SK-N-SH treated with all-trans-retinoic acid at 6 μM for 48 hours (cell line): ENCODE measurements around the gene LSM4.

ENCODE experiments used
- ATAC-seq: fragments of 200-7000 bp; cut with Tn5 transposase; 3 replicates; pipeline ENCODE4 v1.9.1; 2020; ENCODE audit warnings: mild to moderate bottlenecking, moderate library complexity
- ARNTL ChIP-seq: fragments of 450-650 bp; formaldehyde crosslinking; IDR thresholded peaks from 2 replicates; pipeline ENCODE4 v1.5.0; 2020; ENCODE audit warnings: low read depth, mild to moderate bottlenecking, moderate library complexity, borderline replicate concordance
- BACH2 ChIP-seq: fragments of 250-450 bp; sonication (Bioruptor Pico); IDR thresholded peaks from 2 replicates; pipeline ENCODE4 v1.9.0; 2021; ENCODE audit warnings: mild to moderate bottlenecking, borderline replicate concordance
- CREB5 ChIP-seq: fragments of 250-450 bp; sonication (Bioruptor Pico); IDR thresholded peaks from 2 replicates; pipeline ENCODE4 v1.5.1; 2020; ENCODE audit warnings: low read depth, mild to moderate bottlenecking, moderate library complexity
- CSDC2 ChIP-seq: fragments of 250-450 bp; sonication (Bioruptor Pico); IDR thresholded peaks from 2 replicates; pipeline ENCODE4 v1.5.0; 2020; ENCODE audit warnings: mild to moderate bottlenecking, moderate library complexity
- ESRRG ChIP-seq: fragments of 250-450 bp; sonication (Bioruptor Pico); IDR thresholded peaks from 2 replicates; pipeline ENCODE4 v1.6.1; 2021; ENCODE audit warnings: mild to moderate bottlenecking
- GLIS3 ChIP-seq: fragments of 250-450 bp; sonication (Bioruptor Pico); IDR thresholded peaks from 2 replicates; pipeline ENCODE4 v1.5.0; 2020; ENCODE audit warnings: mild to moderate bottlenecking, moderate library complexity
- ISL1 ChIP-seq: fragments of 250-450 bp; sonication (Bioruptor Pico); IDR thresholded peaks from 2 replicates; pipeline ENCODE4 v2.1.2; 2022; ENCODE audit warnings: mild to moderate bottlenecking, moderate library complexity
- OSR1 ChIP-seq: fragments of 250-450 bp; sonication (Bioruptor Pico); IDR thresholded peaks from 2 replicates; pipeline ENCODE4 v1.8.0; 2022; ENCODE audit warnings: moderate library complexity, mild to moderate bottlenecking, inconsistent platforms
- PATZ1 ChIP-seq: fragments of 250-450 bp; sonication (Bioruptor Pico); IDR thresholded peaks from 2 replicates; pipeline ENCODE4 v1.8.0; 2020; ENCODE audit warnings: mild to moderate bottlenecking, moderate library complexity, borderline replicate concordance
- PPARA ChIP-seq: fragments of 250-450 bp; sonication (Bioruptor Pico); IDR thresholded peaks from 2 replicates; pipeline ENCODE4 v1.5.0; 2020; ENCODE audit warnings: mild to moderate bottlenecking, borderline replicate concordance
- RARB ChIP-seq: fragments of 250-450 bp; sonication (Bioruptor Pico); IDR thresholded peaks from 2 replicates; pipeline ENCODE4 v1.8.0; 2021; ENCODE audit warnings: mild to moderate bottlenecking, moderate library complexity
- SNAI2 ChIP-seq: fragments of 250-450 bp; sonication (Bioruptor Pico); IDR thresholded peaks from 2 replicates; pipeline ENCODE4 v1.5.0; 2020; ENCODE audit warnings: mild to moderate bottlenecking, moderate library complexity
- TCF4 ChIP-seq: fragments of 250-450 bp; sonication (Bioruptor Pico); IDR thresholded peaks from 2 replicates; pipeline ENCODE4 v1.8.0; 2021; ENCODE audit warnings: mild to moderate bottlenecking, moderate library complexity, borderline replicate concordance
- TOX ChIP-seq: fragments of 250-450 bp; sonication (Bioruptor Pico); IDR thresholded peaks from 2 replicates; pipeline ENCODE4 v1.8.0; 2021; ENCODE audit warnings: mild to moderate bottlenecking, moderate library complexity, borderline replicate concordance
- TSHZ2 ChIP-seq: fragments of 250-450 bp; sonication (Bioruptor Pico); IDR thresholded peaks from 2 replicates; pipeline ENCODE4 v1.5.0; 2020; ENCODE audit warnings: mild to moderate bottlenecking, moderate library complexity
- ZC3H10 ChIP-seq: fragments of 250-450 bp; sonication (Bioruptor Pico); IDR thresholded peaks from 2 replicates; pipeline ENCODE4 v1.5.1; 2021; ENCODE audit warnings: mild to moderate bottlenecking, moderate library complexity
- ZFP3 ChIP-seq: fragments of 250-450 bp; sonication (Bioruptor Pico); IDR thresholded peaks from 2 replicates; pipeline ENCODE4 v1.5.0; 2020; ENCODE audit warnings: mild to moderate bottlenecking, moderate library complexity
- ZFP30 ChIP-seq: fragments of 450-650 bp; formaldehyde crosslinking; IDR thresholded peaks from 2 replicates; pipeline ENCODE4 v1.5.0; 2022; ENCODE audit warnings: mild to moderate bottlenecking, moderate library complexity
- ZNF565 ChIP-seq: fragments of 450-650 bp; formaldehyde crosslinking; conservative IDR thresholded peaks from 2 replicates; pipeline ENCODE4 v1.5.0; 2020; ENCODE audit warnings: low read depth, mild to moderate bottlenecking, moderate library complexity
- ZNF70 ChIP-seq: fragments of 450-650 bp; formaldehyde crosslinking; IDR thresholded peaks from 2 replicates; pipeline ENCODE4 v1.5.0; 2020; ENCODE audit warnings: mild to moderate bottlenecking, moderate library complexity
- ZNF8 ChIP-seq: fragments of 450-650 bp; formaldehyde crosslinking; IDR thresholded peaks from 2 replicates; pipeline ENCODE4 v1.5.0; 2020; ENCODE audit warnings: mild to moderate bottlenecking, moderate library complexity
- TF ChIP-seq, protein P1 (sequence below): fragments of 250-450 bp; sonication (Bioruptor Pico); IDR thresholded peaks from 2 replicates; pipeline ENCODE4 v1.8.0; 2021; ENCODE audit warnings: low read depth, mild to moderate bottlenecking, moderate library complexity, borderline replicate concordance

Gene LSM4

GRCh38 chr19:18309525-18310064, 13.3 kb downstream of the LSM4 start:
- no peak for ATAC-seq
- TF ChIP-seq TOX (CRISPR knock-in tag) (no peak), ZC3H10 (CRISPR knock-in tag) (no peak), ZFP30 (CRISPR knock-in tag) (no peak), ZFP3 (CRISPR knock-in tag) (no peak), PPARA (no peak), TCF4 (CRISPR knock-in tag) (no peak), ZNF8 (CRISPR knock-in tag) (no peak)

GRCh38 chr19:18308948-18309325, 13.9 kb downstream of the LSM4 start:
- no peak for TF ChIP-seq BACH2 (CRISPR knock-in tag)
- no peak for TF ChIP-seq TSHZ2 (CRISPR knock-in tag)
- no peak for TF ChIP-seq PATZ1 (CRISPR knock-in tag)
- TF ChIP-seq RARB (CRISPR knock-in tag), result no peak
- no peak for TF ChIP-seq PPARA
- TF ChIP-seq, protein P1, sequence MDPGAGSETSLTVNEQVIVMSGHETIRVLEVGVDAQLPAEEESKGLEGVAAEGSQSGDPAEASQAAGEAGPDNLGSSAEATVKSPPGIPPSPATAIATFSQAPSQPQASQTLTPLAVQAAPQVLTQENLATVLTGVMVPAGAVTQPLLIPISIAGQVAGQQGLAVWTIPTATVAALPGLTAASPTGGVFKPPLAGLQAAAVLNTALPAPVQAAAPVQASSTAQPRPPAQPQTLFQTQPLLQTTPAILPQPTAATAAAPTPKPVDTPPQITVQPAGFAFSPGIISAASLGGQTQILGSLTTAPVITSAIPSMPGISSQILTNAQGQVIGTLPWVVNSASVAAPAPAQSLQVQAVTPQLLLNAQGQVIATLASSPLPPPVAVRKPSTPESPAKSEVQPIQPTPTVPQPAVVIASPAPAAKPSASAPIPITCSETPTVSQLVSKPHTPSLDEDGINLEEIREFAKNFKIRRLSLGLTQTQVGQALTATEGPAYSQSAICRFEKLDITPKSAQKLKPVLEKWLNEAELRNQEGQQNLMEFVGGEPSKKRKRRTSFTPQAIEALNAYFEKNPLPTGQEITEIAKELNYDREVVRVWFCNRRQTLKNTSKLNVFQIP (CRISPR knock-in tag), result no peak
- TF ChIP-seq ZFP3 (CRISPR knock-in tag), result no peak
- TF ChIP-seq ZFP30 (CRISPR knock-in tag), result no peak
- TF ChIP-seq OSR1 (CRISPR knock-in tag), result no peak
- no peak for TF ChIP-seq ZNF8 (CRISPR knock-in tag)
- no peak for TF ChIP-seq GLIS3 (CRISPR knock-in tag)
- TF ChIP-seq ZNF70 (CRISPR knock-in tag), result no peak
- TF ChIP-seq ISL1, result no peak
- no peak for TF ChIP-seq ESRRG (CRISPR knock-in tag)
- no peak for TF ChIP-seq TOX (CRISPR knock-in tag)
- TF ChIP-seq, all 23 proteins: peak for 0
- ATAC-seq, result no peak

DNA sequence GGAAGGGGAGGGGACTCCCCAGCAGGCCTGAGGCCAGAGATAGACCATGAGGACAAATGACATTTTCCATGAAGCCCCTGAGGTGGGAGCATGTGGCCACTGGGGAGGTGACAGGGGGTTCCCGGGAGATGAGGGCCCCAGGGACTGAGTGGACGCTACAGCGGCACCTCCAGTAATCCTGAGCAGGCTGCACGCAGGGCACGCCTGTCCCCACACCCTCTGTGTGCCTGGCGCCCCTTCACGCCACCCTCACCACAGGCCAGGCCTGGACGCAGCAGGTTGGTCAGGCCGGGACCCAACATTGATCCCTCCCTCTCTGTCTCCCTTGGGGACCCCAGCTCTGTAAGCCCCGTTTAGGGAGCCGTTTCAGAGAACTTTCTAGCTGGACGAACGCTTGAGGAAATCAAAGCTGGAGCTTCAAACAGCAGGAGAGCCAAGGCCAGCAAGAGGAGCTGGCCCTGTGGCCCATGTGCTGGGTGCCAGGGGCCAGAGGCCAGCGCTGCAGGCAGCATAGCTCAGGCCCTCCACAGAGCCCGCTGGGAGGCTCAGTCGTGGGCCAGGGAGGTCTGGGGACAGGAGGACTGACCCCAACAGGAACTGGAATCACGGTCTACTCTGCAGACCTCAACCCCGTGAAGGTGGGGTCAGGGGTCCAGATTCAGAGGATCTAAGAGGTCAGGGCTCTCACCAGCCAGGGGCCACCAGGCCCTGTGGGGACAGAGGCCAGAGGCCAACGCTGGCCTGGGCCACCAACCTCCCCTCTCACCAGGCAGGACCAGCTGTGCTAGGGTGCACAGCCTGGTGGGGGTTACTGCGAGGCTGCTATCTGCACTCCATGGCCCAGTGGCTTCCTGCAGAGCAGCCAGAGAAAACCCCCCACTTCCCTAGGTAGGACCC, 14.6 kb downstream of the LSM4 start:
- no peak for ATAC-seq
- TF ChIP-seq ZFP3 (CRISPR knock-in tag) (no peak), ARNTL (CRISPR knock-in tag) (no peak), TOX (CRISPR knock-in tag) (no peak), ZC3H10 (CRISPR knock-in tag) (no peak), GLIS3 (CRISPR knock-in tag) (no peak), ZFP30 (CRISPR knock-in tag) (no peak)

DNA sequence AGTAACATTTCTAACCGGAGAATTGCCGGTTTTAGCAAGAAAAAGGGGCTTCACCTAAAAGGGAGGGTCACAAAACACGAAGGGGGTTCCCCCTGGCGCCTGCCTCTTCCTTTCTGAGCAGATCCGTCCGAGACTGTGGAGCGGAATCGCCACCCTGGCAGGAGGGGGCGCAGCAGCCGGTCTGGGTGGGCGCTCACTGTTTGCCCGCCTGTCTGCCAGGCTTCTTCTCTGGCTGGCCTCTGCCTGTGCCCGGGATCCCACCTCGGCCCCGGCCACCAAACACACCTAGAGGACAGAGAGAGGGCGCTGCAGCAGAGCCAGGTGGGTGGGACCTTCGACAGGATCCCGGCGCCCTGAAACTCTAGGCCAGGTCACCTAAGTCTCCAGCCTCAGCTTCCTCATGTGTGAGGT, 15.6 kb downstream of the LSM4 start:
- no peak for ATAC-seq
- no peak for TF ChIP-seq ZNF8 (CRISPR knock-in tag)
- no peak for TF ChIP-seq ARNTL (CRISPR knock-in tag)

DNA sequence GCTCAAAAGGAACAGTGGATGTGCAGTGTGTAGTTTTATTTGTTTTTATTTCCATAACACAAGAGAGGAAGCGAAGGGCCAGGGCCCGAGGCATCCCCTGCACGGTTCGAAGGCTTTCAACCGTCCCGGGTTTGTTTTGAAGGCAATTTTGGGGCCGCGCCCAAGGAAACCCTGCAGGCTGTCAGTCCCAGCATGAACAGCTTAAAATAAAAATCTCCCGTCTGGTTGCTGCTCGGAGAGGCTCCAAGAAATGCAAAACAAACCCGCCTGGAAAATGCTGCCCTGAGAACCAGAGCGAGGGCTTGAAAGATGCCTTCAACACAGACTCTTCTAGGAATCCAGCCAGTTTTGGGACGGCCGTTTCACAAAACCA, 16.0 kb downstream of the LSM4 start:
- no peak for ATAC-seq
- TF ChIP-seq CREB5 (CRISPR knock-in tag), result no peak
- TF ChIP-seq TOX (CRISPR knock-in tag), result no peak
- no peak for TF ChIP-seq SNAI2 (CRISPR knock-in tag)
- no peak for TF ChIP-seq RARB (CRISPR knock-in tag)
- no peak for TF ChIP-seq ZNF565
- TF ChIP-seq BACH2 (CRISPR knock-in tag), result no peak
- no peak for TF ChIP-seq PATZ1 (CRISPR knock-in tag)
- TF ChIP-seq CSDC2 (CRISPR knock-in tag), result no peak
- TF ChIP-seq ESRRG (CRISPR knock-in tag), result no peak
- TF ChIP-seq ZFP3 (CRISPR knock-in tag), result no peak
